Testis (tissue), 2 donors: Measurements from ENCODE around the gene ZNF618.

Source experiments
- POLR2A ChIP-seq: fragments of 450-650 bp; IDR thresholded peaks from one replicate; pipeline ENCODE4 v1.6.1; 2017; ENCODE audit warnings: antibody characterized with exemption, mild to moderate bottlenecking, moderate library complexity
- TF ChIP-seq, protein P1 (sequence below), 3 experiments: fragments of 450-650 bp in 2 of 3; fragments of 200-600 bp in 1 of 3; sonication (generic) in 1 of 3; IDR thresholded peaks; one replicate each; pipeline ENCODE4 v1.5.1; 2016 to 2019; ENCODE audit warnings: antibody characterized with exemption in 3 of 3, mild to moderate bottlenecking in 2 of 3, moderate library complexity in 1 of 3

DNA sequence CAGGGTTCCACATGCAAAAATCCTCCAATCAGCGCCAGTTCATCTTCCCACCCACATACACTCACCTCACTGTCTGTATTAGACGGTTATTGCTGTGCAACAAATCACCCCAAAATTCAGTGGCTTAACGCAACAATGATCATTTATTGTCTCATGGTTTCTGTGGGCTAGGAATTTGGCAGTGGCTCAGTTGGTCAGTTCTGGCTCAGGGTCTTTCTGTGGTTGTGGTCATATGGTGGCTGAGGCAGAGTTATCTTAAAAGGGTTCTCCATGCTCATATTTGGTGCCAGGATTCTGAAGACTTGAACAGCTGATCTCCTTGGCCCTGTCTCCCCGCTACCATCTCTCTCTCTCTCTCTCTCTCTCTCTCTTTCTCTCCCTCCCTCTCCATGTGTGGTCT is 12.9 kb downstream of the ZNF618 start:
- TF ChIP-seq, protein P1, sequence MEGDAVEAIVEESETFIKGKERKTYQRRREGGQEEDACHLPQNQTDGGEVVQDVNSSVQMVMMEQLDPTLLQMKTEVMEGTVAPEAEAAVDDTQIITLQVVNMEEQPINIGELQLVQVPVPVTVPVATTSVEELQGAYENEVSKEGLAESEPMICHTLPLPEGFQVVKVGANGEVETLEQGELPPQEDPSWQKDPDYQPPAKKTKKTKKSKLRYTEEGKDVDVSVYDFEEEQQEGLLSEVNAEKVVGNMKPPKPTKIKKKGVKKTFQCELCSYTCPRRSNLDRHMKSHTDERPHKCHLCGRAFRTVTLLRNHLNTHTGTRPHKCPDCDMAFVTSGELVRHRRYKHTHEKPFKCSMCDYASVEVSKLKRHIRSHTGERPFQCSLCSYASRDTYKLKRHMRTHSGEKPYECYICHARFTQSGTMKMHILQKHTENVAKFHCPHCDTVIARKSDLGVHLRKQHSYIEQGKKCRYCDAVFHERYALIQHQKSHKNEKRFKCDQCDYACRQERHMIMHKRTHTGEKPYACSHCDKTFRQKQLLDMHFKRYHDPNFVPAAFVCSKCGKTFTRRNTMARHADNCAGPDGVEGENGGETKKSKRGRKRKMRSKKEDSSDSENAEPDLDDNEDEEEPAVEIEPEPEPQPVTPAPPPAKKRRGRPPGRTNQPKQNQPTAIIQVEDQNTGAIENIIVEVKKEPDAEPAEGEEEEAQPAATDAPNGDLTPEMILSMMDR (IDR thresholded peaks at IDR 0.05), result no peak
- TF ChIP-seq POLR2A, result no peak
